Measurements from ENCODE around the gene RPL19. TPM values are rescaled to one million over a fixed set of nuclear protein-coding genes. Genes with fewer than 3 reads are reported as not detected.

Gene RPL19
- total RNA-seq, 2 experiments from 2014 or later = 3,132 to 4,395 TPM

GRCh38 chr17:39208893-39209292 is 8.8 kb downstream of the RPL19 start:
- intact Hi-C loops (cut with micrococcal nuclease; ENCODE audit: unreplicated experiment) = loop anchor here (5.0 kb wide), 1 partner anchor 338 kb away; no protein-coding TSS in a partner anchor
- peak; percentile 98 for DNase-seq (ENCODE audit: low spot score)
- Histone ChIP-seq H3K4me3 (ENCODE audit: low read depth, low read length, poor library complexity, severe bottlenecking) (peak overlapping the region; percentile 51), H3K36me3 (ENCODE audit: insufficient read depth, low read length) (peaks cover 18% of the 10 kb centered on the region), H3K9me3 (ENCODE audit: low read length) (no peaks in the 10 kb centered on the region), H3K27ac (ENCODE audit: low read depth, low read length, poor library complexity, severe bottlenecking) (peak overlapping the region; percentile 93), H3K4me1 (ENCODE audit: insufficient read depth, low read length, poor library complexity, severe bottlenecking) (peaks cover 56% of the 10 kb centered on the region), H3K9me2 (ENCODE audit: insufficient read depth, low read length) (no peaks in the 10 kb centered on the region), H3K79me2 (ENCODE audit: insufficient read depth, low read depth, low read length) (no peaks in the 10 kb centered on the region), H4K20me1 (ENCODE audit: insufficient read depth, low read length) (0 out of 2 replicates have a peak, but pooled peaks cover under 1% of the 10 kb centered on the region), H3K4me2 (ENCODE audit: low read length) (peak overlapping the region; percentile 82), H2AFZ (ENCODE audit: low read length) (peak overlapping the region; percentile 60; the same call in 1 of the 2 replicates)
- TF ChIP-seq CTCF (conservative IDR thresholded peaks at IDR 0.05; ENCODE audit: low read length) = no peak; the same call in 1 of the 2 replicates
- TF ChIP-seq EZH2phosphoT487 (IDR thresholded peaks at IDR 0.05; ENCODE audit: borderline replicate concordance, low read depth, low read length) = no peak
- CTCF ChIA-PET (ENCODE audit: unreplicated experiment) = interaction anchor here (0.5 to 5.3 kb wide), 5 partner anchors 23 to 44 kb away, joined by 3 to 45 read pairs (median 23); no protein-coding TSS in a partner anchor
- POLR2A ChIA-PET = interaction anchor here (0.5 to 4.2 kb wide), 8 partner anchors 9 to 68 kb away, joined by 3 to 23 read pairs (median 7); partner anchors contain the start of gene RPL19
- BruUV-seq (replicated peaks) = no TSS peak

- peak overlapping the region; percentile 60; the same call in 1 of the 2 replicates for H2AFZ ChIP-seq (ENCODE audit: low read length)
- H3K36me3 ChIP-seq (ENCODE audit: insufficient read depth, low read length) = peaks cover 12% of the 10 kb centered on the region
- intact Hi-C loops (cut with micrococcal nuclease; ENCODE audit: unreplicated experiment) = loop anchor here (5.0 kb wide), 1 partner anchor 338 kb away; no protein-coding TSS in a partner anchor
- H4K20me1 ChIP-seq (ENCODE audit: insufficient read depth, low read length) = no peaks in the 10 kb centered on the region
- no TSS peak for BruUV-seq (replicated peaks)
- peak overlapping the region; percentile 93 for H3K27ac ChIP-seq (ENCODE audit: low read depth, low read length, poor library complexity, severe bottlenecking)
- no peaks in the 10 kb centered on the region for H3K79me2 ChIP-seq (ENCODE audit: insufficient read depth, low read depth, low read length)
- CTCF ChIA-PET (ENCODE audit: unreplicated experiment) = interaction anchor here (0.5 to 5.3 kb wide), 4 partner anchors 22 to 33 kb away, joined by 4 to 45 read pairs (median 28); no protein-coding TSS in a partner anchor
- no peaks in the 10 kb centered on the region for H3K9me3 ChIP-seq (ENCODE audit: low read length)
- POLR2A ChIA-PET = interaction anchor here (0.5 to 4.2 kb wide), 8 partner anchors 8 to 68 kb away, joined by 3 to 23 read pairs (median 7); partner anchors contain the start of gene RPL19
- H3K4me3 ChIP-seq (ENCODE audit: low read depth, low read length, poor library complexity, severe bottlenecking) = peak overlapping the region; percentile 51
- TF ChIP-seq EZH2phosphoT487 (IDR thresholded peaks at IDR 0.05; ENCODE audit: borderline replicate concordance, low read depth, low read length) (no peak), CTCF (conservative IDR thresholded peaks at IDR 0.05; ENCODE audit: low read length) (0 out of 2 replicates have a peak, but pooled peaks have one; percentile 22)
- DNase-seq (ENCODE audit: low spot score) = peak; percentile 70
- peaks cover 50% of the 10 kb centered on the region for H3K4me1 ChIP-seq (ENCODE audit: insufficient read depth, low read length, poor library complexity, severe bottlenecking)
- no peaks in the 10 kb centered on the region for H3K9me2 ChIP-seq (ENCODE audit: insufficient read depth, low read length)
- H3K4me2 ChIP-seq (ENCODE audit: low read length) = peak overlapping the region; percentile 82
Observed at GRCh38 chr17:39209317-39210092, 9.4 kb downstream of the RPL19 start.
